NCI-H524 treated with DMSO at 0.1 percent for 48 hours (cell line): ENCODE results near the gene RALGAPA1.
"Not testable (repeated sequence)": the region's sequence is repeated elsewhere in the genome, so short reads cannot be mapped to it uniquely, and the experiment has no call there.

ENCODE experiments used
- DNase-seq: peaks from one replicate; lab custom pipeline; 2025; lab: John Stamatoyannopoulos, UW

RALGAPA1 gene

DNA sequence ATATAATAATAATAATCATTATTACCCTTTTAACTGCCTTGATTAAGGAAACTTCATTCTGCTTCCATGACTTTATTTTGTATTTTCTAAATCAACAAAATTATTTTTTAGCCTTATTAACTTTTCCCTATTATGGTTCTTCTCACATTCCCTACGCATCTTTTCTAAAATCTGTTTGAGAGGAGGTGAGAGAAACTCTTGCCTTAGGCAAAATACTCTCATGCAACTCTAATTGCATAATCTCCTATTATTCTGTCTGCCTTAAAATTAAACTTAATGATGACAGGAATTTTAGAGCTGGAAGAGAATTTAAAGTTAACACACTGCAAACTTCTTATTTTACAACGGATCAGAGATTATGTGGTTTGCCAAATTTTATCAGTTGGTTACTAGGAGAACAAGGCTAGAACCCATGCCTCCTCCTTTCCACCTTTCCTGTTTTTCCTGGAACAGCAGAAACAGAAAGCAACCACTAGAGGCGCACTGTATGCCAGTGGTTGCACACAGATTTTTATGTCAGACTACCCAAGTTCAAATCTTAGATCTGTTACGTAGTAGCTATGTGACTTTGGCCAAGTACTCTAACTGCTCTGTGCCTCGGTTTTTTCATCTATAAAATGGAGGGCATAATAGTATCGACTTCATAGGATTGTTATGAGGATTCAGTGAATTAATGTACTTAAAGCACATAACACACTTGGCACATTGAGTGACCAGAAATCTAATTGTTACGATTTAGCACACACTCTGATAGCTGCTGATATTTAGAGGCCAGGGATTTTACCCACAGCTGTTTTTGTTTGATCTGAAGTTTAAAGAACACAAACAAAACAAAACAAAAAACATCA is 12.7 kb upstream of the RALGAPA1 start:
- no peak for DNase-seq

DNA sequence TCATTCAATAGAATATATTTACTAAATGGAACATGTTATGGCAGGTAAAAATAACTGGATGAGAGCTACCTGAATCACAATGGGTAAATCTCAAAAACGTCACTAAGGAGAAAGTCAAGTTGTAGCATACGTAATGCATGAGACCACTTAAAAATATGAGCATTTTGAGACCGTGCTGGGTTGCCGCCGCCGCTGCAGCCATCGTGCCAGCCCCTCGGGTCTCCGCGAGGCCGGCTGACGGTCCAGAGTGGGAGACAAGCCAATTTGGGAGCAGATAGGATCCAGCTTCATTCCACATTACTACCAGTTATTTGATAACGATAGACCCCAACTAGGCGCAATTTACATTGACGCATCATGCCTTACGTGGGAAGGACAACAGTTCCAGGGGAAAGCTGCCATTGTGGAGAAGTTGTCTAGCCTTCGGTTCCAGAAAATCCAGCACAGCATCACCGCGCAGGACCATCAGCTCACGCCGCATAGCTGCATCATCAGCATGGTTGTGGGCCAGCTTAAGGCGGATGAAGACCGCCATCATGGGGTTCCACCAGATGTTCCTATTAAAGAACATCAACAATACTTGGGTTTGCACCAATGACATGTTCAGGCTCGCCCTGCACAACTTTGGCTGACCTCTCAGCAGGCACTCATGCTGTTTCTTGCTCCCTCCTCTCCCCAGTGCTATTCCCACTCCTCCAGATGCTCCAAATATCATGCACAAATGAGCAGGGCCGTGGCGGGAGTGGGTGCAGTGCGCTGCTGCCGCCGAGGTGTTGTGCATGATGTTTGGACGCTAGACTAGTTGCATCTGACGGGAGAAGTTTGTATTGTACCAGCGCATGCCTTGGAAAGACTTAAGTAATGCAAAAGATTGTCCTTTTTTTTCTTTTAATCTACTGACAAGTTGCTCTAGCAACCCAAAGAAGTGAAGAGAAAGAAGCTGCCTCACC is 10.8 kb upstream of the RALGAPA1 start:
- DNase-seq, result no peak

DNA sequence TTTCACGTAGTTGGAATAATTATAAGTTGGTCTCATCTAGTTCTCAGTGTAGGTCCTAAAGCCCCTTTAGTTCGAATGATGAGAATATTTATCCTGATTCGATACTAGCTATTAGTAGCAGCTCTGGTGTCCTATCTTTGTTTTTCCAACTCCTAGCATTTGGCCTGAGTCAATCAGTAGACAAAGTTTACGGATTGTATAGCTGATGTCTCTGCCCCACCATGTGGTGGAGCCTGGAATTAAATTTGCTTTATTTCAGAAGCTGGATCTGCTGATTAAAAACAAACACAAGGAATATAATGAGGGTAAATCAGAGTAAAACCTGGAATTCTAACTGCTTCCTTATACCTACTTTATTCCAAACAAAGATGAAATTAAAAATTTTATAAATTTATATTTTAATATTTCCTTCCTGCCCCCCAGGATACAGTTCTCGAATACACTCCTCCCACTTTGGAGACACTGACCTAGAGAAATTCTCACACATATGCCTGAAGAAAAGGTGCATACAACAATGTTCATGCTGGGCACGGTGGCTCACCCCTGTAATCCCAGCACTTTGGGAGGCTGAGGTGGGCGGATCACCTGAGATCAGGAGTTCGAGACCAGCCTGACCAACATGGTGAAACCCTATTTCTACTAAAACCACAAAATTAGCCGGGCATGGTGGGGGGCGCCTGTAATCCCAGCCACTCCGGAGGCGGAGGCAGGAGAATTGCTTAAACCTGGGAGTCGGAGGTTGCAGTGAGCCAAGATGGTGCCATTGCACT is 9.4 kb upstream of the RALGAPA1 start:
- peak; percentile 28 for DNase-seq

DNA sequence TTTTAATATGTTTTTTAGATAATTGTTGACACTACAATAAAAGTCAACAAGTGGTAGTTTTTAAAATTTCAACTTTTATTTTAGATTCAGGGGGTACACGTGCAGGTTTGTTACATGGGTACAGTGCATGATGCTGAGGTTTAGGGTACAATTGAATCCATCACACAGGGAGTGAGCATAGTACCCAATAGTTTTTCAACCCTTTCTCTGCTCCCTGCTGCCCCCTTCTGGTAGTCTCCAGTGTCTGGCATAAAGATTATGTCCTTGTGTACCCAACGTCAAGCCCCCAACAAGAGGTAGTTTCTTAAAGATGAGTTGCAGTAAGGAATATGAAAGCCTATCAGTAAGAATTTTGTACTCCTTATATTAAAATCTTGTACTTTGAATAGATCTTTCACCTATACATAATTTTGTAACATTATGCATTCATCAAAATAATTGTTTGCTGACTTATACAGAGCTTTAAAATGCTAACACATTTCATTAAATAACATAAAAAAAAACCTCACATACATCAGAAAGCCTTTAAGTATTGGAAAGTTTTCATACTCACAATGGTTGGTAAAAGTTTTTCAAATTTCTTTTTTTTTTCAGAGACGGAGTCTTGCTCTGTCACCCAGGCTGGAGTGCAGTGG is 5.4 kb upstream of the RALGAPA1 start:
- no peak for DNase-seq

DNA sequence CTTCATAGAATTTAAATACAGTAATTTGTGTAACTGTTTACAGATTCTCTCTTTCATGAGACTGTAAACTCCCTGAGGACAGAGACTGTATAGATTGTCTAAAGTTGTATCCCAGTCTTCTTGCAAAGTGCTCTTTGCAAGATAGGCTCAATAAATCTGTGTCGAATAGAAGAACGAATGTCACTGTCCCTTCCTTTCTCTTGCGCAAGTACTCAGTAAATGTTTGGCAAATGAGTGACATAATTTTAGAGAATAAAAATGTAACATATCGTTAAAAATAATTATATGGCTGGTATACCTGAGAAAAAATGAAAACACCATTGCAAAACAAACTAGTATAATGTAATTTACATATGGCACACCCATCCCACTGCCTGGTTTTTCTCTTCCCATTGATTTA is 1.9 kb upstream of the RALGAPA1 start:
- no peak for DNase-seq

DNA sequence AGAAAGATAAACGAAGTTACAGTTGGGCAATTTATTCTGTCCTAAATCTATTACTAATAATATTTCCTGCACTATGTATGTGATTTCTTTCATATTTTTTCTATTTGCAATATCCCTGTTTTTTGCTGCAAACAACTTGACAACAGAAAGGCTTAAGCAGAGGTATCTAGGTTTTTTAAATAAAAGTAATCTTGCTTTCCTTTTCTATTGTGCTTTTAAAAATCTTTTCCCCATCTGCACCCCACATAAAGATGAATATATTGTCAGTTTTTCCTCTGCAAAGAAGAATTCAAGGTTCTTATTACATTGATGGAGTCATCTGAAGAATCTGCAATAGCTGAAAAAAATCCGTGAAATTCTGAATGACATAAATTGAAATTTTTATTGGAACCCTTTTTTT is 502 bp upstream of the RALGAPA1 start:
- no peak for DNase-seq

DNA sequence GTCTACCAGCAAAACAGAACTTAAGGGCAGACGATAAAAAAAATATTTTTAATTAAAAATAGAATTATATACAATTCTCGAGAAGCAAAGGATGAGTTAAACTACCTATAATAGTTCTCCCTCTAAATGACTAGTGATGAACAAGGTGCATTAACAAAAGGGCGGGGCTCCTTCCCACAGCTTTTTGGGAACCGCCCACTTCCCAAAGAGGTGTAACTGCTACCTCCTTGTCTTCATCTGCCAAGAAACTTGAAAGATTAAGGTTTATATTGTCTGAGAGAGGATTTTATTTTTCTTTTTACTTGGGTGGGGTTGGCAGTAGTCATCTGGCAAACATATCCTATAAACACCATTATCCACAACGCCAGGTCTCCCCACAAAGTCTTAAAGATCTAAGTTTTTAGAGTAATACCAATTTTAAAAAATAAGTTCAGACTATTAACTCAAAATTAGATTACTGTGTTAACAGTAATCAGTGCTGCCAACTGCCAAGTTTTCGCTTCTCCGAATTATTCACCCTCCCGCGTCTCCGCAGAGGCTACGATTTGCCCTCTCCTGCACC is 938 bp downstream of the RALGAPA1 start:
- no peak for DNase-seq

DNA sequence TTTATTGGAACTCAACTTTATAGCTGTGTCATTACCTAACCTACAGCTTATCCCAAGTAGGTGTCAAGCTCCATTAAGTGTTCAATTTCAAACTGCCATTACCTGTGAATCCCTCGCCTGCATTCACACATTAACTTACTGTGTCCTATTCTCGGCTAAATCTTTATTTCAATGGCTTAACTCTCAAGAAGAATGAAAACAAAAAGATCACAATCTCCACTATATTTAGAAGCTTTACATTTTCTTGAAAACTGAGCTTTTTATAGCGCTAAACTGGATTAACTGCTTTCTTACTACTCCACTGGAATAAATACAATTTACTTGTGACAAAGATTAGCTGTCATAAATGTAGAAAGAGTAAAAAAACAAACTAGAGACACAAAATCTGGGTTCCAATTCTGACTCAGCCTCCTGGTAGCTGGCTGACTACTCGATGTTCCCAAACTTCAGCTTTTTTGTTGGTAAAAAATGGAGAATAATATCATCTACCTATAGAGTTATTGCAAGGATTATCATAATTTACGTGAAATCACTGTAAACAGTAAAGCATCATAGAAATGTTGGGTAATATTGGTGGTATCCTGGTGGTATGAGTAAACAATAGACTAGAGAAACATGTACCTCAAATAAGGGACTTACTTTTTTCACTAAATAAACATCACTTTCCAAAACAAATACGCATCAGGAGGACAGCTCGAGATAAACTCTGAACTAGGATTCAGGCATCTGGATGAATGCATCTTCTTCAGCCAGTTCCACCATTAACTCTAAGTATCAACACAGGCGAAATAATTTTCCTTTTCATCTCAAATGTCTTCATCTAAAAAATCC is 1.7 kb downstream of the RALGAPA1 start:
- DNase-seq, result no peak

DNA sequence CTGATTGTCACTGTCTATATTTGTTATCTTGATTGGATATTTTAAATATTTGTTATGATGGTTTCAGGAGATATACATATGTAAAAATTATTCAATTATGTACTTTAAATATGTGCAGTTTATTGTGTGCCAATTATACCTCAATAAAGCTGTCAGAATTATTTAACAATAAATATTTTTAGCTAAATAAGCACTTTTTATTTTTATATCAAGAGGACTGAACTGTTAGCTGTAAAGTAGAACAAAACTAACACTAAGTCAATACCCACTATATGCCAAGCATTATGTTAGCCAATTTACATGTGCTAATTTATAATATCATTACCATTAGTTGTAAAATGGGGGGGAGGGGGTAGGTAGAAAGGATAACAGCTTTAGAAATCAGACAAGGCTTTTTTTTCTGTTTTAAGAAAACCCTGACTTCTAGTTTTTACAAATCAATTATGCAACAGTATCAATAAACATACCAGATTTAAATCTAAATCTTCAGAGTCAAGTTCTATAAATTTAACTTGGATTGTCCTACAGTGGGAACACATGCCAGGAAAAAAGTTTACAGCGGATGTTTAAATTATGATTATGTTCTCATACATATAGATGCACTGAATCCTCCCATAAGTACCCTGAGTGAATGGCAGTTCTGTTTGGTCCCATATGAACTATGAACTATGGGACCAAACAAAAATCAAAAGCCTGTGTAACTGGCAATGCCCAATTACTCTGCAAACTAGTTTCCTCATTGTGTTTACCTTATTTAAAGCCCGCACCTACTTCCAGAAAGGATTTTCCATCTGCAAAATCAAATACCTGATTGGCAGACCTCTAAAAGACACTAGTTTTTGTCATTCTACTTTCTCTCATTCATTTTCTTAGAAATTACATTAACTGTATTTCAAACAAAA is 2.8 kb downstream of the RALGAPA1 start:
- DNase-seq, result no peak

DNA sequence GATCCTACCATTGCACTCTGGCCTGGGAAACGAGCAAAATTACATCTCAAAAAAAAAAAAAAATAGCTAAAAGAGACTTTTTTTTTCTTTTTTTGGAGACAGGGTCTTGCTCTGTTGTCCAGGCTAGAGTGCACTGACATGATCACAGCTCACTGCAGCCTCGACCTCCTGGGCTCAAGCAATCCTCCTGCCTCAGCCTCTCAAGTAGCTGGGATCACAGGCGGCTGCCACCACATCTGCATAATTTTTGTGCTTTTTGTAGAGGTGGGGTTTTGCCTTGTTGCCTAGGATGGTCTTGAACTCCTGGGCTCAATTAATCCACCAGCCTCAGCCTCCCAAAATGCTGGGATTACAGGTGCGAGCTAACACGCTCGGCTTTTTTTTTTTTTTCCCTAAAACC is 11.3 kb downstream of the RALGAPA1 start:
- DNase-seq, result no peak

DNA sequence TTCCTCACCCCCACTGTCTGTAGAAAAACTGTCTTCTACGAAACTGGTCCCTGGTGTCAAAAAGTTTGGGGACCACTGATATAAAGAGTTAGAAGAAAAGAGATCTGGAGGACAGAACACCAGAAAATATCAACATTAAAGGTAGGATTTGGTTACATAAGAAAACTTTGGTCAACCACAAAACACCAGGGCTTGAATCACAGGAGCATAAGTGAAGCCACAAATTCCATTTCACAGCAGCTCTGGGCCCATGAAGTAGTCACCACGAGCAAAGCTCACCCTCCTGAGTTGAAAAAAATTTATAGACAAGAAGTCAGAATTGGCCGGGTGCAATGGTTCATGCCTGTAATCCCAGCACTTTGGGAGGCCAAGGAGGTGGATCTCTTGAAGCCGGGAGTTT is 19.4 kb downstream of the RALGAPA1 start:
- DNase-seq, result no peak

DNA sequence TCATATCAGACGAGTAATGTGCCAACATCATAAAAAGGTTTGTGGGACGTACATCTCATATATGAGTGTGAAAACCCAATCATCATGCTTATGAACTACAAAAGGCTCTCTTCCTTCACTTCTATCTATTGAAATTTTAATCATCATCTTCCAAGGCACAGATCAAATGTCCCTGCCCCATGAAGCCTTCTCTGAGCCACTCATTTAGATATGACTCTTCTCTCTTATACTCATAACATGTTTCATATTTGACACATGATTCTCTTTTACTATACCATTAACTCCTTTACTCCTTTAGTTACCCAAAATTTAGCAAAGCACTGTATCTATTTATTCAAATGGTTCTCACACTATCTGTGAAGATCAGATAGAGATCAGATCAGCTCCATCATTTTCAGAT is 22.2 kb downstream of the RALGAPA1 start:
- no peak for DNase-seq

DNA sequence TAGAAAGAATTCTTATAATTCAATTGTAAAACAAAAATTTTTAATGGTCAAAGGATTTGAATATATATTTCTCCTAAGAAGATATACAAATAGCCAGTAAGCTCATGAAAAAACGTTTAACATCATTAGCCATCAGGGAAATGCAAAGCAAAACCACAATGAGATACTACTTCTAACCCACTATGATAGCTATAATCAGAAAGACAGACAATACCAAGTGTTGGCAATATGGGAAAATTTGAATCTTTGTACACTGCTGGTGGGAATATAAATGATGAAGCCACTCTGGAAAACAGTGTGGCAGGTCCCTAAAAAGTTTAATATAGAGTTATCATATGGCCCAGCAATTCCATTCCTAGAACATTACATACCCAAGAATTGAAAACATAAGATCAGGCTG is 25.4 kb downstream of the RALGAPA1 start:
- DNase-seq, result no peak

DNA sequence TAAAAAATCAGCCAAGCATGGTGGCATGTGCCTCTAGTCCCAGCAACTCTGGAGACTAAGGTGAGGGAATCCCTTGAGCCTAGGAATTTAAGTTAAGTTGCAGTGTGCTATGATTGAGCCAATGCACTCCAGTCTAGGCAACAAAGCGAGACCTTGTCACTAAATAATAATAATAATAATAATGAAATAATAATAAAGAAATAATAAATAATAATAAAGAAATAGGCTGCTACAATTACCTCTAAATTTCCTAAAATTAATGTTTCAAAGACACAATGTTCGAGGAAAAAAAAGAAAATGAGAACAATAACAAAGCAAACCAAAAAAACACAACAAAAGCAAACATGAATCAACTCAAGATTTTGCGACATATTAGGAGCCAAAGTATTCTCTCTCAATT is 29.7 kb downstream of the RALGAPA1 start:
- DNase-seq, result no peak

DNA sequence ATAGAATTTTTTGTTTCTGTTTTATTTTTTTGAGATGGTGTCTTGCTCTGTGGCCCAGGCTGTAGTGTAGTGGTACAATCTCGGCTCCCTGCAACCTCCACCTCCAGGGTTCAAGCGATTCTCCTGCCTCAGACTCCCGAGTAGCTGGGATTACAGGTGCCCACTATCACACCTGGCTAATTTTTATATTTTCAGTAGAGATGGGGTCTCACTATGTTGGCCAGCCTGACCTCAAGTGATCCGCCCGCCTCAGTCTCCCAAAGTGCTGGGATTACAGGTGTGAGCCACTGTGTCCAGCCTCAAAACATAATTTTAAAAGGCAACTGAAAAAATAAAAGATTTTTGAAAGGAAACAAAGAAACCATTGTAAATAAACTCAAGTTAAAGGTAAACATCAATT is 31.5 kb downstream of the RALGAPA1 start:
- not testable (repeated sequence) for DNase-seq

DNA sequence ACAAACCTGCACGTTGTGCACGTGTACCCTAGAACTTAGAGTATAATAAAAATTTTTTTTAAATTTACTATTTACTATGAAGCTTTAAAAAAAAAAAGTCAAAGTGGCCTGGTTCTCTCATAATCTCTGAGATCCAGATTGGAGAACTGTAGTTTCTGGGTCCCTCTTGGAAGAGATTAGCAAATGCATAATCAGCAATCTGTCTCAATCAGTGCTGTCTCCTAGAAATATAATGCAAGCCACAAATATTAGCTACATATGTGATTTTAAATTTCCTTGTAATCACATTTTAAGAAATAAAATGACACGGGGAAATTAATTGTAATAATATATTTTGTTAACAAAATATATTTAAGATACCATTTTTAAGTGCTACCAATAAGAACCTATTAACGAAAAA is 32.3 kb downstream of the RALGAPA1 start:
- DNase-seq, result no peak

DNA sequence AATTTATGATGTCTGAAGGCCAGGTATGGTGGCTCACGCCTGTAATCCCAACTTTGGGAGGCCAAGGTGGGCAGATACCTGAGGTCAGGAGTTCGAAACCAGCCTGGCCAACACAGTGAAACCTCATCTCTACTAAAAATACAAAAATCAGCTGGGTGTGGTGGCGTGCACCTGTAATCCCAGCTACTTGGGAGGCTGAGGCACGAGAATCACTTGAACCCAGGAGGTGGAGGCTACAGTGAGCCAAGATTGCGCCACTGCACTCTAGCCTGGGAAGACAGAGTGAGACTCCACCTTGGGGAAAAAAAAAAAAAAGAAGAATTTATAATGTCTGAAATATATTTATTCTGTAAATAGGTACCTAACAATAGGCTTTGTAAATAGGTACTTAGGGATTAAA is 33.0 kb downstream of the RALGAPA1 start:
- not testable (repeated sequence) for DNase-seq

DNA sequence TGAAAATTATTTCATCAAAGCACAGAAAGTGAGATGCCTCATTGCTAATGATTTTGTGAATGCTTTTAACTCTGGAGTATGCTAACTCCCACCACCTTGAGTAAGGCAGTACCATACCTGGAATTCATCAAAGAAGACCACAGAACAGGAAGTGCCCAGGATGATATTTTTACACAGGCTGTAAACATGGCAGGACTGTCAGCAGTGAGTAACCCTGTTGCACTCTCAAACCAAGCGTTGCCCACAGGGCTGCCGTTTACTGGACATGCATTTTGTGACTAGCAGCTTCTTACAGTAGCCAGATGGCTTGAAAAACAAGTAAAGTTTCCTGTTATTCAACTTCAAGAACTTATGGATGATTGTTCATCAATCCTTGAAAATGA is 42.4 kb downstream of the RALGAPA1 start:
- DNase-seq, result no peak

DNA sequence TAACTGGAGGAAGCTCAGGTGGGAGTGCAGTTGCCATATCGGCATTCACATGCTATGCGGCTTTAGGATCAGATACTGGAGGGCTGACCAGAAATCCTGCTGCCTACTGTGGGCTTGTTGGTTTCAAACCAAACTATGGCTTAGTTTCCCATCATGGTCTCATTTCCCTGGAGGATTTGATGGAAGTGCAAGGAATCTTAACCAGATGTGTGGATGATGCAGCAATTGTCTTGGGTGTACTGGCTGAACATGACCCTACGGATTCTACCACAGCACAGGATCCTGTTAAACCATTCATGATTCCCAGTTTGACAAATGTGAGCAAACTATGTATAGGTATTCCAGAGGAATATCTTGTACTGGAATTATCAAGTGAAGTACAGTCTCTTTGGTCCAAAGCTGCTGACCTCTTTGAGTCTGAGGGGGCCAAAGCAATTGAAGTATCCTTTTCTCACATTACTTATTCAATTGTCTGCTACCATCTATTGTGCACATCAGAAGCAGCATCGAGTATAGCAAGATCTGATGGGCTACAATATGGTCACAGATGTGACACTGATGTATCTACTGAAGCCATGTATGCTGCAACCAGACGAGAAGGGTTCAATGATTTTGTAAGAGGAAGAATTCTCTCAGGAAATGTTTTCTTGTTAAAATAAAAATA is 42.9 kb downstream of the RALGAPA1 start:
- DNase-seq, result no peak
